Activated CD4-positive, alpha-beta T cell treated with anti-CD3 and anti-CD28 coated beads for 36 hours (primary cell): ENCODE results near the gene BFAR. TPM values are rescaled to one million over a fixed set of nuclear protein-coding genes. Genes with fewer than 3 reads are reported as not detected.
"Not testable (repeated sequence)": the region's sequence is repeated elsewhere in the genome, so short reads cannot be mapped to it uniquely, and the experiment has no call there.

Source experiments
- ATAC-seq: fragments of 200-7000 bp; cut with Tn5 transposase; one replicate; pipeline ENCODE4 v1.10.0; 2021; ENCODE audit warnings: mild to moderate bottlenecking, moderate library complexity
- CTCF ChIA-PET: fragments of 350-600 bp; sonication (Branson Sonifier 250); formaldehyde crosslinking; loops from one replicate; lab custom pipeline; 2021; ENCODE audit warnings: antibody characterized with exemption; lab: Charles Lee
- POLR2A ChIA-PET: fragments of 350-600 bp; sonication (Branson Sonifier 250); formaldehyde crosslinking; loops from one replicate; lab custom pipeline; 2021; ENCODE audit warnings: antibody characterized with exemption, inconsistent platforms; lab: Charles Lee
- DNase-seq: peaks from one replicate; pipeline ENCODE4 v3.0.0-alpha.2; 2020
- H3K27ac Mint-ChIP-seq: one replicate; pipeline ENCODE4 v1.8.0; 2021; ENCODE audit warnings: mixed read lengths
- H3K27me3 Mint-ChIP-seq: one replicate; pipeline ENCODE4 v1.8.0; 2021; ENCODE audit warnings: mixed read lengths
- H3K36me3 Mint-ChIP-seq: one replicate; pipeline ENCODE4 v1.8.0; 2021; ENCODE audit warnings: low read depth, mixed read lengths
- H3K4me1 Mint-ChIP-seq: one replicate; pipeline ENCODE4 v1.8.0; 2021; ENCODE audit warnings: mixed read lengths
- H3K4me3 Mint-ChIP-seq: one replicate; pipeline ENCODE4 v1.8.0; 2021; ENCODE audit warnings: mild to moderate bottlenecking, moderate library complexity, mixed read lengths
- H3K9me3 Mint-ChIP-seq: one replicate; pipeline ENCODE4 v1.8.0; 2021; ENCODE audit warnings: low read depth, mixed read lengths
- intact Hi-C, 2 experiments: fragments of 100-400 bp; cut with DNase I in 1 of 2; cut with micrococcal nuclease in 1 of 2; formaldehyde crosslinking; loops; one replicate each; pipeline versions ENCODE4 v1.14.2 to v1.15.1; 2022 to 2024; cut with DNase I, micrococcal nuclease
- total RNA-seq, 2 experiments: library from RNA; stranded (reverse); gene quantifications; one replicate each; pipeline ENCODE4 v1.2.3, GENCODE V29; 2021

The BFAR gene
- total RNA-seq, 2 experiments from 2014 or later: 54.8 to 57.5 TPM

- H3K27ac Mint-ChIP-seq, intact Hi-C loops, H3K9me3 Mint-ChIP-seq, H3K27me3 Mint-ChIP-seq, POLR2A ChIA-PET, H3K4me1 Mint-ChIP-seq, H3K4me3 Mint-ChIP-seq, H3K36me3 Mint-ChIP-seq, CTCF ChIA-PET, DNase-seq: not testable (repeated sequence)
- ATAC-seq: peak; percentile 2
Observed at GRCh38 chr16:14702672-14703071, 69.9 kb downstream of the BFAR start.

GRCh38 chr16:14703156-14704011 is 70.6 kb downstream of the BFAR start, which contains the start of gene NPIPA3:
Gene NPIPA3 (plus strand): TSS chr16:14703411. CDS start chr16:14708944, 5,533 bp downstream.
- H3K27me3 Mint-ChIP-seq, H3K27ac Mint-ChIP-seq, POLR2A ChIA-PET, H3K4me3 Mint-ChIP-seq, H3K4me1 Mint-ChIP-seq, DNase-seq, H3K9me3 Mint-ChIP-seq, CTCF ChIA-PET, intact Hi-C loops, H3K36me3 Mint-ChIP-seq: not testable (repeated sequence)
- peak; percentile 100 for ATAC-seq

Other genes with a start within 250 kb of the BFAR start
- gene PARN, start 2.7 kb upstream of the BFAR start, total RNA-seq: 10 to 100 TPM; 46.4 to 64.1 TPM
- not detected for gene PLA2G10, start 61.4 kb downstream of the BFAR start, total RNA-seq
- gene NPIPA3, start 70.5 kb downstream of the BFAR start, total RNA-seq: 1 to 10 TPM; 1.2 to 2.5 TPM
- gene NPIPA2, start 109.6 kb downstream of the BFAR start, total RNA-seq: 1 to 10 TPM; 1.8 to 2.1 TPM
- gene NOMO1, start 200.8 kb downstream of the BFAR start, total RNA-seq: 10 to 100 TPM; 38.4 to 55.7 TPM